RWPE1 (cell line): ENCODE results near the gene IL3.

Experiments
- CTCF ChIA-PET: fragments of 350-600 bp; sonication (Branson Sonifier 250); formaldehyde crosslinking; extraction: SDS; loops from one replicate; lab custom pipeline; 2021; lab: Yijun Ruan, JAX
- POLR2A ChIA-PET: fragments of 400-600 bp; formaldehyde crosslinking; extraction: SDS; loops from one replicate; lab custom pipeline; 2020; ENCODE audit warnings: antibody characterized with exemption; ENCODE audit not compliant: low non-redundant PET; lab: Yijun Ruan, JAX
- DNase-seq: peaks from one replicate; pipeline ENCODE4 v3.0.0; 2012; ENCODE audit warnings: low spot score
- H3K27ac ChIP-seq: fragments of 450-650 bp; 2 replicates; pipeline ENCODE4 v1.5.1; 2017
- CTCF ChIP-seq: fragments of 450-650 bp; conservative IDR thresholded peaks from 2 replicates; pipeline ENCODE4 v1.5.1; 2017; ENCODE audit warnings: low read depth, mild to moderate bottlenecking

The IL3 gene

GRCh38 chr5:132089363-132089762 lies 28.9 kb downstream of the IL3 start:
- TF ChIP-seq CTCF: no peak
- H3K27ac ChIP-seq: no peak overlapping the region
- peak; percentile 42 for DNase-seq
- ChIA-PET CTCF (interaction anchor here (1.2 kb wide), 1 partner anchor 24 kb away, joined by 6 read pairs; no protein-coding TSS in a partner anchor), POLR2A (no interaction called here)

- H3K27ac ChIP-seq: peak overlapping the region; percentile 48; the same call in 1 of the 2 replicates
- ChIA-PET POLR2A (no interaction called here), CTCF (interaction anchor here (1.2 kb wide), 1 partner anchor 25 kb away, joined by 6 read pairs; no protein-coding TSS in a partner anchor)
- DNase-seq: peak; percentile 91
- TF ChIP-seq CTCF: no peak
Observed at GRCh38 chr5:132090107-132090506, 29.7 kb downstream of the IL3 start.

- ChIA-PET CTCF (interaction anchor here (0.5 to 1.3 kb wide), 5 partner anchors 10 to 91 kb away, joined by 3 to 4 read pairs (median 3); no protein-coding TSS in a partner anchor), POLR2A (no interaction called here)
- no peak for TF ChIP-seq CTCF
- H3K27ac ChIP-seq: no peak overlapping the region
- DNase-seq: no peak
Observed at GRCh38 chr5:132093271-132093670, 32.8 kb downstream of the IL3 start.

GRCh38 chr5:132094393-132095076 lies 34.1 kb downstream of the IL3 start:
- TF ChIP-seq CTCF: no peak
- CTCF ChIA-PET: interaction anchor here (0.6 to 1.0 kb wide), 5 partner anchors 7 to 1902 kb away, joined by 3 to 4 read pairs (median 3); no protein-coding TSS in a partner anchor
- DNase-seq: peak; percentile 93
- POLR2A ChIA-PET: no interaction called here
- H3K27ac ChIP-seq: peak overlapping the region; percentile 78

GRCh38 chr5:132095077-132095410 lies 34.6 kb downstream of the IL3 start:
- ChIA-PET POLR2A (no interaction called here), CTCF (interaction anchor here (0.6 to 1.0 kb wide), 5 partner anchors 8 to 1901 kb away, joined by 3 to 4 read pairs (median 3); no protein-coding TSS in a partner anchor)
- DNase-seq: no peak
- H3K27ac ChIP-seq: peak overlapping the region; percentile 78
- no peak for TF ChIP-seq CTCF

DNA sequence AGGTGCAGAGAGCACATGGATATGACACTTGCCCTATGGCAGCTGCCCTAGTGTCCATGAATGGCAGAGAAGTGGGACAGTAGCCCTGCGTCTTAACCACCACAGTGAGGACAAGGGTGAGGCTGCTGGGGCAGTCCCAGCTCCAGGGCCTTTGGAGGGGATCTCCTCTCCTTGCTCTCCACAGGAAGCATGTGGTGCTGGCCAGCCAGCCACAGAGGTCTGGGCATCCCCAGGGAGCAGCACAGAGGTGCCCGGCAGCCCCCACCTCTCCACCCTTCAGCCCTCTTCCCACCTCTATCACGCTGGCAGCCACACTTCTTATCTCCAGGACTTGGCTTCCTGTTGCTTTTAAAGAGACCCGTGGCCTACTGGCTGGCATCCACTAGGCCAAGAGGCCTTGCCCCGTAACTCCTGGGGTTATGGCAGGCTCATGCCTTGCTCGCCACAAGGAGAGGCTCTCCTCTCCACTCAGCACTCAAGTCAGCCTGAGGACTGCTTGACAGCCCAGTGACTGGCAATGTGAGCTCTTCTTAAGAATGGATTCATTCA lies 35.0 kb downstream of the IL3 start:
- POLR2A ChIA-PET: no interaction called here
- TF ChIP-seq CTCF: no peak
- peak overlapping the region; percentile 78 for H3K27ac ChIP-seq
- CTCF ChIA-PET: interaction anchor here (0.6 to 1.0 kb wide), 6 partner anchors 8 to 1901 kb away, joined by 3 to 8 read pairs (median 4); no protein-coding TSS in a partner anchor
- DNase-seq: no peak
